RPMI7951 (cell line): ENCODE data around the gene MUC5AC. TPM values are rescaled to one million over a fixed set of nuclear protein-coding genes. Genes with fewer than 3 reads are reported as not detected.
"Not testable (repeated sequence)": the region's sequence is repeated elsewhere in the genome, so short reads cannot be mapped to it uniquely, and the experiment has no call there.

Experiments used
- DNase-seq: peaks from one replicate; pipeline ENCODE4 v3.0.0-alpha.2; 2012; ENCODE audit warnings: low read depth
- total RNA-seq: library from RNA; depleted of rRNA; stranded (reverse); fragments of >200 nt; shearing (Covaris generic); gene quantifications from 2 replicates; pipeline ENCODE4 v1.2.3, GENCODE V29; 2014

The MUC5AC gene
- total RNA-seq, 1 experiment from 2014 or later: not detected

GRCh38 chr11:1205987-1206331, 48.2 kb downstream of the MUC5AC start:
- no peak for DNase-seq

DNA sequence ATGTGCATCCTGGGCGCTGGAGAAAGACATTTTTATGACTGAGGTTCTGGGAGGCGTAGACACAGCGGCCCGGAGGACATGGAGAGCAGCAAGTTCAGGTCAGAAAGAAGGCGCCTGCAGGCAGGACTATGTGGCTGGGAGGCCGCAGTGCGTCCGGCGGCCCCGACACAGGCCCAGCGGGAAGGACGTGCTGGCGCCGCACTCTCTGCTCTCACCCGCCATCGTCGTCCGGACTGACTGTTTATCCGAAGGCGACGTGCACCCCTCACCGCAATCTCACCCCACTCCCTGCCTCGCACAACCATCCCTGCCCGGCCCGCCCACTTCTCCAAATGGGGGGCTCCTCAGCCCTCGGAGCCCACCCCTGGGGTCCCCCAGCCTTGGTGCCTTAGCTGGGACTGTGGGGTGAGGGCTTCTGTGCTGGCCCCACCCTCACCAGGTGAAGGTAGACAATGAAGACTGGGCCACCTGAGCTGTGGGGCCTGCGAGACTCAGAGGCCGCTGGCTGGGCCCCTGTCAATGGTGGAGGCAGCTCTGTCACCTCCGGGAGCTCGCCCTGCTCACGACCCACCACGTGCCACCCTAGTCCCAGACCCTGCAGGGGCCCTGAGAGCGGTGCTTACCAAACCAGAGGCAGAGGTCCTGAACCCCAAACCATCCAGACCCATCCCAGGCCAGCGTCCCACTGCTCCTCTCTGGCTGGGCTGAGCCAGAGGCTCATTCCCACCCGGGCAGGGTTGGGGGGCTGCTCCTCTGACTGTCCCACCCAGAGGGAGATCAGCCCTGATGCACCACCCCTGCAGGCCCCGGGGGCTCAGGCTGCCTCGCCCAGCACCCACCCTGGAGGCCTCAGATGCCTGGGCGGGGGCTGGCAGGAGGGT, 48.9 kb downstream of the MUC5AC start:
- no peak for DNase-seq

GRCh38 chr11:1207401-1208143, 49.8 kb downstream of the MUC5AC start:
- no peak for DNase-seq

GRCh38 chr11:1208144-1208393, 50.3 kb downstream of the MUC5AC start:
- no peak for DNase-seq

GRCh38 chr11:1208394-1209261, 50.9 kb downstream of the MUC5AC start:
- no peak for DNase-seq

DNA sequence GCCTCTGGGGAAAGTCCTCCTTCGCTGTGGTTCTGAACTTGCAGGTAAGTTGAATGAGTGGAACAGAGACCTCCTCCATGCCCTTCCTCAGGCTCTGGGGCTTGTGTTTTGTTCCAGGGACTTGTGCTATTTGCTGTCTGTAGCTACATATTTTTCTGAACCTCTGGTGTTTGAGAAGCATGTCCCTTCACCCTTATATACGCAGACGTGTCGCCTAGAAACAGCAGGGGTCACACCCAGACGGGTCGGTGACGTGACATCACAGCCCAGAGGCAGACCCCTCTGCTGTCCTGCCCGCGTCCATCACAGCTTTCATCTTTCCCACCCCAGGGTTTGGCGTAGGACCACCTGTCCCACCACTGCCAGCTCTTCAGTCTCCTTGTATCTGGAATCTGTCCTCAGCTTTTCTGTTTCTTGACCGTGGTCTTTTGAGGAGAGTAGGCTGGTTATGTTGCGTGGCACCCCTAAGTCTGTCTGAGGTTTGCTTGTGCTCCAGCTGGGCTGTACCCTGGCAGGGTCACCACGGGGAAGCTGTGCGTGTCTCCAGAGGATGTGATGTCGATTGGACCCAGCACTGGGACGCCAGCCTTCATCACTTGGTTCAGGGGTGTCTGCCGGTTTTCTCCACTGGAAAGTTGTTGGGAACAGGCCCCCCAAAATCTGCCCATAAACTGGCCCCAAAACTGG, 51.8 kb downstream of the MUC5AC start:
- DNase-seq: no peak

DNA sequence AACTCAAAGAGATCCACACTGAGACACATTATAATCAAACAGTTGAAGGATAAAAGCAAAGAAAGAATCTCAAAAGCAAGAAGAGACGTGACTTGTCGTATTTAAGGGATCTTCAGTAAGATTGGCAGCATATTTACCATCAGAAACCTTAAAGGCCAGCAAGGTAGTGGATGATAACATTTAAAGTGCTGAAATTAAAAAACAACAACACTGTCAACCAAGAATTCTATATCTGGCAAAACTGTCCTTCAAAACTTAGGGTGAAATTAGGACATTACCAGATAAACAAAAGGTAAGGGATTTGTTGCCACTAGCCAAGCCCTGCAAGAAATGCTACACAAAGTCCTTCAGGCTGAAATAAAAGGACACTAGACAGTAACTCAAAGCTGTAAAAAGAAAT, 54.1 kb downstream of the MUC5AC start:
- no peak for DNase-seq

DNA sequence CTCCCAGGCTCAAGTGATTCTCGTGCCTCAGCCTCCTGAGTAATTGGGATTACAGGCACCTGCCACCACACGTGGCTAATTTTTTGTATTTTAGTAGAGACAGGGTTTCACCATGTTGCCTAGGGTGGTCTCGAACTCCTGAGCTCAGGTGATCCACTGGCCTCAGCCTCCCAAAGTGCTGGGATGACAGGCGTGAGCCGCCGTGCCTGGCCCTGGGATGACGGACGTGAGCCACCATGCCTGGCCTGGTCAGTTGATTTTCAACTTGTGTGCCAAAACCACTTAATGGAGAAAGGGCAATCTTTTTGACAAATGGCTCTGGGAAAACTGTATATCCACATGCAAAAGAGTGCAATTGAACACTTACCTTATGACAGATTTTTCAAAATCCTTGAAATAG, 58.1 kb downstream of the MUC5AC start:
- DNase-seq: not testable (repeated sequence)

- DNase-seq: no peak
These were observed 59.4 kb downstream of the MUC5AC start for GRCh38 chr11:1217151-1217550.

DNA sequence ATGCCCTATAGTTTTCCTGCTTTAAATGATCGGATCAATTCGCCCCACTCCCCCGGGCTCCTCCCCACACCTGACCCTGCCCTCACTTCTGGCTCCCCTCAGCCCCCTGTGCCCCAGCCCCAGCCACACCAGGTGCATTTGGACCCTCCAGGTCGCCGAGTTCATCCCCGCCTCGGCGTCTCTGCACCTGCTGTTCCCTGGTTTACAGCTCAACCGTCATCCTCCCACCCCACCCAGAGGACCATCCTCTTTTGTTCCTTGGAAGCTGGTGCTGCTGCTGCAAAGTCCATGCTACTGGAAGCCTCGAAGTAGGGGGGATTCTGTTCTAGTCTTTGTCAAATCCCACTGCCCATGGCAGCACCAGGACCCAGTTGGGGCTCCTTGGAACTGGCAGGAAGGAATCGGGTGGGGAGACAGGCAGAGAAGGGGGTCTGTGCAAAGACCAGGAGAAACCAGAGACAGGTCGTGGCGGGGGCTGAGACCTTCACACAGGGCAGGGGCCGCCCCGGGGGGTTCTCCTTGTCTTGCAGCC, 60.6 kb downstream of the MUC5AC start:
- DNase-seq: no peak

DNA sequence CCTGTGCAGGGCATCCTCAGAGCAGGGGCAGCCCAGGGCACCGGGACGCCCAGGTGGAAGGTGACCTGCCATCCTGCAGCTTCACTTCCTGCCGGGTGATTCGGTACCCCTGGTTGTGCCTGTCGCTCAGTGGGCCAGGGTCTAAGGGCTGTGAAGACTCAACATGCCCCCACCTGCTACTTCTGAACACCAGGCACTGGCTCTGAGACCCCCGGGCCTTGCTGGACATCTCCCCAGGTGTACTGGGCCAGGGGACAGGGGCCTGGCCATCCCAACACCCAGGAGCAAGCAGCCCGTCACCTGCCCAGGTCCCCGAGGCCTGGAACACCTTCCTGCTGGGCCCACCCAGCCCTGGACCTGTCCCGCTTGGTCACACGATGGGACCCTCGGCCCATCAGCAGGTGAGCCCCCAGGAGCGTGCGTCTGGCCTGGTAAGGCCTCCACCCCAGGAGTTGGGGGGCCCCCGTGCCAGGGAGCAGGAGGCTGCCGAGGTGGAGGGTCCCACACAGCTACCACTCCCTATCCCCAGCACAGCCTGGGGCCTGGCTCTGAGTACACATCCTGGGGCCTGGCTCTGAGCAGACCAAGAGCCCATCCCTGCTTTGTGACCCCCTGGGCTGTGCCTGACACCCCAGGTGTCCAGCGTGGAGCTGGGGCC, 61.2 kb downstream of the MUC5AC start:
- no peak for DNase-seq

DNA sequence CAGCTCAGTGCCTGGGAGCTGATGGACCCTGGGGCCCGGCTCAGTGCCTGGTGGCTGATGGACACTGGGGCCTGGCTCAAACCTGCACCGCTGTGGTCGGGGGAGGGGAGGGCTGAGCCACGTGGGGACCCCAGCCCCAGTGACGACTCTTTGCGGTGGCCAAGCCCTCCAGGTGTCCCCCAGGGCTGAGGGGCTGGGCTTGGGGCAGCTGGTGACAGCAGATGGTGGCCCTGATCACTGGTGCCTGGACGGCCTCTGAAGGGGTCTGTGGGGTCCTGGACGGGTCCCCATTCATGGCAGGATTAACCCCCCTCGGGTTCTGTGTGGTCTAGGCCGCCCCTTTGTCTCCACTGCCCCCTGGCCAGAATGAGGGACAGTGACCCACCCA, 61.7 kb downstream of the MUC5AC start:
- DNase-seq: no peak

DNA sequence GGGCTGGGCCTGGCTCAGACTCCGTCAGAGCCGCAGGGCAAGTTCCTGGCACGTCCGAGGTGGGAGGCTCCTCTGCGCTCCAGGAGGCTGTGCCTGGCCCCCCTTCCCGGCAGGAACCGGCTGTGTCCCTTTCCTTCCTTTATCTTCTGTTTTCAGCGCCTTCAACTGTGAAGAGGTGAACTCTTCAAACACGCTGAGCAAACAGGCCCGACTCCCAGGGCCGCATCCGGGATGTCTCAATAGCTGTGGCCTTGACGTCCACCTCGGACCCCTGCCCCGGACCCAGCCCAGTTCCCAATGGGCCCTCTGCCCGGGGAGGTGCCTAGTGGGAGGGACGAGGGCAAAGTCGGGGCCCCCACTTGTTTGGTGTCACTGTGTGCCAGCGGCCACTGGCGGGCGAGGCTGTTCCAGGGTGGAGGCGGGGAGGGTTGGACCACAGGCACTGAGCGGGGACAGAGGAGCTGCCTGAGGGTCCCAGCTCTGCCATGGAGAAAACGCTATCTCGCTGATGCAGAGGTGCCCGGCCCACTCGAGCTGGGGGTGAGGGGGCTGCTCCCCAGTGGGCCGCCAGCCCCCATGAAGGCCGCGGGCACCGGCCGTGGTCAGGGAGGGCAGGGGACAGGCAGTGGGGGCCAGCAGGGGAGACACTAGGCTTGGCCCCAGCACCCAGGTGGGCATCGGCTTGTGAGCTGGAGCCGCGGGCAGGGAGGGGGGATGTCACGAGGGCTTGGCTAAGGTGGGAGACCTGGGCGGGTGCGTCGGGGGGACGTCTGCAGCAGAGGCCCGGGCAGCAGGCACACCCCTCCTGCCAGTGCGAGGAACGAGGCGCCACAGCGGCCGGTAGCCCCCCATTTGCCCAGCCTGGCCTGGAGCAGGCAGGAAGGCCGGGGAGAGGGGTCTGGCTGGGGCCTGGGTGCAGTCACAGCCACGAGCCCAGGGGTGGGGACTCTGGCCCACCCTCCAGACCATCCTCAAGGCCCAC, 62.4 kb downstream of the MUC5AC start:
- no peak for DNase-seq

DNA sequence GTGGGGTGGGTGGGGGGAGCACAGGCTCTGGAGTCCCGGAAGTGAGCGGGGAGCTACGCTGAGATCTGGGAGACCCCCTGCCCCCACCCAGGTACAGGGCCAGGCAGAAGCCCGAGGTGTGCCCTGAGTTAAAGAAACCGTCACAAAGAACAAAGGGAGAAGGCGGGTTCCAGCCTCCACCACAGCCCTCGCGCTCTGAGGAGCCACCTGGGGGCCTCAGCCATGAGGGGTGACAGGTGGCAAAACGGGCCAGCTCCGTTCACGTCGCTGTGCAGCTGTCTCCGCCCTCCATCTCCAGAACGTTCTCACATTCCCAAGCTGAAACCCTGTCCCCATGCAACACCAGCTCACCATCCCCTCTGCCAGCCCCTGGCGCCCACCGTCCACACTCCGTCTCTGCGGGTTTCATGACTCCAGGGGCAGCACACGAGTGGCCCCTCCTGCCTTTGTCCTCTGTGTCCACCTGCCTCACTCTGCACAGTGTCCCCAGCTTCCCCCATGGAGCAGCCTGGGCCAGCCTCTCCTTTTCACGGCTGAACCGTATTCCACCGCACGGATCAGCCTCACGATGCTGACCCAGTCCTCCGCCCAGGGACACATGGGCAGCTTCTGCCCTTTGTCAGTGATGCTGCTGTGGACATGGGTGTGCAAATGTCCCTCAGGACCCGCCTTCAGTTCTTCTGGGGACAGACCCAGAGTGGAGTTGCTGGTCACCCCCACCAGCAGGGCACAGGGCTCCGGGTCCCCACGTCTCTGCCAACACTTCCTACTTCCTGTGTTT, 63.4 kb downstream of the MUC5AC start:
- DNase-seq: no peak

- DNase-seq: no peak
These were observed 64.1 kb downstream of the MUC5AC start for GRCh38 chr11:1221848-1222311.

- DNase-seq: no peak
These were observed 65.0 kb downstream of the MUC5AC start, which contains the start of gene MUC5B for GRCh38 chr11:1222491-1223345. MUC5B (plus strand) TSS chr11:1223066; CDS start chr11:1223124, 58 bp downstream.

DNA sequence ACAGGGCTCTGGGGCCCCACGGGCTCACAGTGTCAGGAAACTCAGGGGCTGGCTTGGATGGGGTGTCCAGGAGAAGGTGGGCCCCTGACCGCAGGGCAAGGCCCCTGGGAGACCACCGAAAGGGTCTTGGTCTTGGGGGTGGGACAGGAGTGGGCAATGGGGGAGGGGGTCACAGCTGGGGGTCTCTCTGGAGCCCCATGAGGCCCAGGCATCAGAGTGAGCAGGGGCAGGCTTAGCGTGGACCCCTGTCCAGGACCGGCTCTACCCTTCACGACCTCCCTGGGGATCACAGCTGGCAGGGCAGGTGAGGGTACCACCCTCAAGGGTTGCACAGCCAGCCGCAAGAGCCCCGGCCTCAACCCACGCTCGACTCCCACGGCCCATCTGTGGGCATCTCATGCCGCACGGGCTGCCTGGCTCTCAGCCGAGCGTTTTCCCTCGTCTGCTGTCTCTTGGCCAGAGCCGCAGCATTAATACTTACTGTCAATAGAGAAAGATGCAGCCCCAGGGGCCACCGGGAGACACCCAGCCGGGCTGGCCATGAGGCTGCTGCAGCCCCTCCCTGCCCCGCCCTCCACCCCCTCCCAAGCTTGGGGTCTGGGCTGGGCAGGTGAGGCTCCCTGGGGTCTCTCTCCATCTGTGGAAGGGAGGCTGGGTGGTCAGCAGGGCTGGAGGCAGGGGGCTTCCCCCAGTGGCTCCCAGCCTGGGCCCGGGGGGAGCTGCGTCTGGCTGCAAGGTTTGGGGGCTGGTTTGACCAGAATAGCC, 65.8 kb downstream of the MUC5AC start:
- no peak for DNase-seq
